Measurements from ENCODE around the gene FYN. TPM values are rescaled to one million over a fixed set of nuclear protein-coding genes. Genes with fewer than 3 reads are reported as not detected.

The FYN gene
- total RNA-seq, 4 donors from 2014 or later = 37.8 to 65.8 (median 53.8) TPM

- intact Hi-C loops (cut with DNase I) = loop anchor here (10.0 kb wide), 1 partner anchor 159 kb away; the partner anchor contains the start of gene FYN
Measured at GRCh38 chr6:111715321-111715720, 157.9 kb downstream of the FYN start.

GRCh38 chr6:111714416-111715270 is 158.6 kb downstream of the FYN start:
- WGBS = 90% methylated on average over 10 of the region's 10 CpGs
- intact Hi-C loops (cut with DNase I) = loop anchor here (10.0 kb wide), 1 partner anchor 160 kb away; the partner anchor contains the start of gene FYN
- Histone ChIP-seq H3K9me3 (no peaks in the 10 kb centered on the region), H3K27me3 (no peaks in the 10 kb centered on the region), H3K27ac (replicated peaks in 1 of 4) (no peak overlapping the region), H3K36me3 (peaks cover 0 to 32% (median 12%) of the 10 kb centered on the region in 4 donors), H3K4me1 (peaks cover 28 to 32% (median 30%) of the 10 kb centered on the region in 4 donors), H3K4me3 (no peak overlapping the region)
- TF ChIP-seq POLR2A (IDR thresholded peaks at IDR 0.05; ENCODE audit: low read depth) = no peak
- no peak for TF ChIP-seq POLR2AphosphoS5 (IDR thresholded peaks at IDR 0.05)
- TF ChIP-seq, protein P1, sequence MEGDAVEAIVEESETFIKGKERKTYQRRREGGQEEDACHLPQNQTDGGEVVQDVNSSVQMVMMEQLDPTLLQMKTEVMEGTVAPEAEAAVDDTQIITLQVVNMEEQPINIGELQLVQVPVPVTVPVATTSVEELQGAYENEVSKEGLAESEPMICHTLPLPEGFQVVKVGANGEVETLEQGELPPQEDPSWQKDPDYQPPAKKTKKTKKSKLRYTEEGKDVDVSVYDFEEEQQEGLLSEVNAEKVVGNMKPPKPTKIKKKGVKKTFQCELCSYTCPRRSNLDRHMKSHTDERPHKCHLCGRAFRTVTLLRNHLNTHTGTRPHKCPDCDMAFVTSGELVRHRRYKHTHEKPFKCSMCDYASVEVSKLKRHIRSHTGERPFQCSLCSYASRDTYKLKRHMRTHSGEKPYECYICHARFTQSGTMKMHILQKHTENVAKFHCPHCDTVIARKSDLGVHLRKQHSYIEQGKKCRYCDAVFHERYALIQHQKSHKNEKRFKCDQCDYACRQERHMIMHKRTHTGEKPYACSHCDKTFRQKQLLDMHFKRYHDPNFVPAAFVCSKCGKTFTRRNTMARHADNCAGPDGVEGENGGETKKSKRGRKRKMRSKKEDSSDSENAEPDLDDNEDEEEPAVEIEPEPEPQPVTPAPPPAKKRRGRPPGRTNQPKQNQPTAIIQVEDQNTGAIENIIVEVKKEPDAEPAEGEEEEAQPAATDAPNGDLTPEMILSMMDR (IDR thresholded peaks at IDR 0.05) = no peak
- no peak for TF ChIP-seq EP300 (IDR thresholded peaks at IDR 0.05)
- no peak for DNase-seq (ENCODE audit: extremely low spot score)

More at GRCh38 chr6:111715321-111715720, 157.9 kb downstream of the FYN start:
- Histone ChIP-seq H3K36me3 (peaks cover 0 to 34% (median 12%) of the 10 kb centered on the region in 4 donors), H3K9me3 (no peaks in the 10 kb centered on the region), H3K4me3 (no peak overlapping the region), H3K27me3 (no peaks in the 10 kb centered on the region), H3K4me1 (peaks cover 24 to 28% (median 26%) of the 10 kb centered on the region in 4 donors), H3K27ac (replicated peaks in 1 of 4) (no peak overlapping the region)
- TF ChIP-seq EP300 (IDR thresholded peaks at IDR 0.05) (no peak), POLR2A (IDR thresholded peaks at IDR 0.05; ENCODE audit: low read depth) (no peak), POLR2AphosphoS5 (IDR thresholded peaks at IDR 0.05) (no peak)
- TF ChIP-seq, protein P1 (IDR thresholded peaks at IDR 0.05) = no peak
- DNase-seq (ENCODE audit: extremely low spot score) = no peak
- 75% methylated on average over 6 of the region's 6 CpGs for WGBS

DNA sequence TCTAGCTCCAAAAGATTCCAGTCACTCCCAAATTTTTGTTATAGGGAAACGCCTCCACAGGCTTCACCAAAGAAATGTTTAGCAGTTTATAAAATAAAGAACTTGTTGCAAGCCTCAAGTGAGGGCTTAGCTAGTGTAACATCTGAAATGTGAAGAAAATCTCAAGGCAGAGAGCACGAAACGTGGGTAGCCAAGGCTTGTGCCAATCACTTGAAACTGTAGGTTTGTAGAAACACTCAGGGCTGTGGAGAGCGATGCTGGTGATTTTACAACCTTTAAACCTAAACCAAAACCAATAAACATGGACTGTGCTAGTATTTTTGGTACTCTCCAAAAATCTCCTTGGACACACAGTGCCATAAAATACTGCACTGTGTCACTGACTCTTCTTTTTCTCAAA is 159.4 kb downstream of the FYN start:
- no peaks in the 10 kb centered on the region for H3K9me3 ChIP-seq
- 89% methylated on average over 4 of the region's 4 CpGs for WGBS
- H3K27ac ChIP-seq (replicated peaks in 1 of 4) = no peak overlapping the region
- H3K4me1 ChIP-seq = peaks cover 28 to 32% (median 30%) of the 10 kb centered on the region in 4 donors
- no peak overlapping the region for H3K4me3 ChIP-seq
- DNase-seq (ENCODE audit: extremely low spot score) = no peak
- no peak for TF ChIP-seq POLR2AphosphoS5 (IDR thresholded peaks at IDR 0.05)
- no peak for TF ChIP-seq EP300 (IDR thresholded peaks at IDR 0.05)
- TF ChIP-seq POLR2A (IDR thresholded peaks at IDR 0.05; ENCODE audit: low read depth) = no peak
- TF ChIP-seq, protein P1 (IDR thresholded peaks at IDR 0.05) = no peak
- peaks cover 0 to 25% (median 12%) of the 10 kb centered on the region in 4 donors for H3K36me3 ChIP-seq
- no peaks in the 10 kb centered on the region for H3K27me3 ChIP-seq
- intact Hi-C loops (cut with DNase I) = loop anchor here (10.0 kb wide), 1 partner anchor 161 kb away; the partner anchor contains the start of gene FYN

GRCh38 chr6:111713236-111713635 is 160.0 kb downstream of the FYN start:
- TF ChIP-seq, protein P1 (IDR thresholded peaks at IDR 0.05) = no peak
- no peak for TF ChIP-seq POLR2A (IDR thresholded peaks at IDR 0.05; ENCODE audit: low read depth)
- TF ChIP-seq POLR2AphosphoS5 (IDR thresholded peaks at IDR 0.05) = no peak
- no peak for TF ChIP-seq EP300 (IDR thresholded peaks at IDR 0.05)
- Histone ChIP-seq H3K4me1 (peaks cover 28 to 32% (median 30%) of the 10 kb centered on the region in 4 donors), H3K27me3 (no peaks in the 10 kb centered on the region), H3K36me3 (peaks cover 0 to 19% (median 9%) of the 10 kb centered on the region in 4 donors), H3K9me3 (no peaks in the 10 kb centered on the region), H3K4me3 (no peak overlapping the region), H3K27ac (replicated peaks in 1 of 4) (no peak overlapping the region)
- intact Hi-C loops (cut with DNase I) = loop anchor here (10.0 kb wide), 1 partner anchor 162 kb away; the partner anchor contains the start of gene FYN
- 83% methylated on average over 2 of the region's 2 CpGs for WGBS
- DNase-seq (ENCODE audit: extremely low spot score) = no peak

Data from esophagus muscularis mucosa (tissue), 4 donors.